GM18519 (cell line): ENCODE data around the gene LDAH.
A peak's percentile ranks its signal among the peaks of the same experiment; 100 is the strongest.

ENCODE experiments used
- ATAC-seq: cut with Tn5 transposase; IDR thresholded peaks from one replicate; pipeline ENCODE4 v1.9.1; 2021; ENCODE audit warnings: mild to moderate bottlenecking, moderate library complexity; ENCODE audit not compliant: unreplicated experiment, low FRiP score

The LDAH gene

DNA sequence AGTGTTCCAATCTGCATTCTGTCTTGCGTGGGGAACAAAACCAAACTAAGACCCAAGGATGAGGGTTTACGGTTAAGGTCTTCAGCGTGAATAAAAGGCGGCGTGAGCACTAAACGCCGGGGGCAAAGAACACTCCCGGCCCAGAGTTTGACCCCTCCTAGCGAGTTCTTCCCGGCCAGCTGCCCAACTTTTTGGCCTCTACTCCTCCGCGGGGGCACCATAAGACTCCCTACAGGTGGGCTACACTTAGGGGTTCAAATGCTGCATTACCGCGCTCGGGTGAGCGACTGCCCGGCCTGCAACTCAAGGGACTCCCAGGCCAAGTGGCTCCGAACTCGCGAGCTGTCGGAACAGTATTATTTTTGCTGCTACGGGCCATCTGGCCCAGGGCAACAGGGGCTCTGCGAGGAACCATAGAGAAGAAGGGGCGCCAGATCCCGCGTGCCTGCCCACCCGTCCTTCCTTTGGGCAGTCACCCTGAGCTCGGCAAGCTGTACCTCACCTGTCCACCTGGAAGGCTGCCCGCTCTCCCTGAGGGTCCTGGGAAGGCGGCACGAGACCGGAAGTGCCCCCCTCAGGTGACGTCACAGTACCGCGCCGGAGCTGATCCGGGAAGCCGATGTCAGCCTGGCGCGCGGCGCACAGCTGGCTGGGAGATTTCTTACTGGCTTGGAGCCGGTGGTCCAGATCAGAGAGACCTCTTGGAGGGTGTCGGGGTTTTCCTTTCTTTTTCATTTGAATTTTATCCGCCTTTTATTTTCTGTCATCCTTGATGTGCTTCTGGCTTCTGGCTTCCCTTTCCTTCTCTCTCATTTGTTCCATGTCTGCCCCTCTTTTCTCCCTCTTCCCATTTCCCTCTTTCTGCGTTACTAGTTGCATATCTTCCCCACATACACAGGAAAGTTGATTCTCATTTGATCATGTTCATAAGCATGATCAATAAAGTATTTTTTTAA, at the start of gene LDAH:
Gene LDAH (minus strand): TSS at position 567 of the 956 bp plus-strand sequence. CDS start 21,638 bp downstream, outside the sequence.
- ATAC-seq, result peak; percentile 86

DNA sequence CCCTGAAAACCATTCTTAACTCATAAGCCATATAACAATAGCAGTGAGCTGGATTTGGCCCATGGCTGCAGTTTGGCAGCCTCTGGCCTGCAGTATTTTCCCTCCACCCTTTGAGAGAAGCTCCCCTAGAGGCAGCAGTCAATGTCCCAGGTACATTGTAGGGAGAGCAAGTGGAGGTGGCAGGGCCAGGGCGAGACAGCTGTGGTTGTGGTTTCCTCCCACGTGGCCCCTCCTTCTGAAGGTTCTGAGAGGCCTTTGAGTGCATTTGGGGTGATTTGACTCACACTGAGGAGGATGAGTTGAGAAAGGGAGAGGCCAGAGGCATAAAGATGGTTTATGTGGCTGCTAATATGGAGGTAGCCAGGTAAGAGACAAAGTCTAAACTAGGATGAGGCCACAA, 45.5 kb upstream of the LDAH start:
- ATAC-seq, result peak; percentile 100

DNA sequence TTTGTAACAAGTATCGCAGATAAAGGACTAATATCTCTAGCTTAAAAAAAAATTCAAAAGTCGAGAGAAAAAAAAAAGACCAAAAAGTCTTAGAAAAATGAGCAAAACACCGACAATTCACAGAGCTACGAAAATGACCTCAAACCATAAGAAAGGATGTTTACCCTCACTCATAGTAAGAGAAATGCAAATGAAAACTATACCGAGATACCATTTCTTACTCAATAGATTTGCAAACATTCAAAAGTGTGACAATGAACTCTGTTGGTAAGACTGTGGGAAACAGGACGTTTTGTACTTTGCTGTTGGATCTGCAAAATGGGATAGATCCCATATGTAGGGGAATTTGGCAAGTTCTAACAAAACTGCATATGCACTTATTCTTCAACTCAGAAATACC, 39.9 kb upstream of the LDAH start:
- no peak for ATAC-seq

DNA sequence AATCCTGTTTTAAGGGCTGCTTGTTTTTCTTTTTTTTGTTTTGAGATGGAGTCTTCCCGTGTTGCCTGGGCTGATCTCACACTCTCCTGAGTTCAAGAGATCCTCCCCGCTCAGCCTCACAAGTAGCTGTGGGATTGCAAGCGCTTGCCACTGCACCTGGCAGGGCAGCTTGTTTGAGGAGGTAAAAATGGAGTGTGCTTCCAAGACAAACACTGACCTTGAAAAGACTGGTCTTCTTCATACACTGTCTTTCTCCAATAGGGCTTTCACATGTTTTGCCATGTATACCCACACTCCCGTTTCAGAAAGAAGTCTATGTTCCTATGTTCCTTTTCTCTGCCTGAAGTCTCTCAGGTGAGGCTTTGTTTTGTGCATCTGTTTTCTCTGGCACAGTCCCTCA, 32.6 kb upstream of the LDAH start:
- ATAC-seq, result no peak

DNA sequence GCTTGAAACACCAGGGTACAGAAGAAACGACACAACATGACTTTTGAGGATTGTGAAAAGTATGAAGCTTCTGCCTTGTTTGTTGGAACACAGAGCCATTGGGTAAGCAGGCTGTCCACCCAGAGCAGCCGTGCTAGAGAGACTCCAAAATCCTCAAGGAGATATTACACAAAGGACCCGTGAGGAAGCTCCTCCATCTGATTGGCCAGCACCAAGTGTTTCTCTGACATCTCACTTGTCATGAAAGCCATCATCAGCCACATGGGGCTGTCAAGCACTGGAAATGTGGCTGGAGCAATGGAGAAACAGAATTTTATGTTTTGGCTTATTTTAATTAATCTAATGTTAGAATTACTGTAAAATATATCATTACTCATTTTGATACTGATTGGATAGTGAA, 29.8 kb upstream of the LDAH start:
- ATAC-seq, result no peak

DNA sequence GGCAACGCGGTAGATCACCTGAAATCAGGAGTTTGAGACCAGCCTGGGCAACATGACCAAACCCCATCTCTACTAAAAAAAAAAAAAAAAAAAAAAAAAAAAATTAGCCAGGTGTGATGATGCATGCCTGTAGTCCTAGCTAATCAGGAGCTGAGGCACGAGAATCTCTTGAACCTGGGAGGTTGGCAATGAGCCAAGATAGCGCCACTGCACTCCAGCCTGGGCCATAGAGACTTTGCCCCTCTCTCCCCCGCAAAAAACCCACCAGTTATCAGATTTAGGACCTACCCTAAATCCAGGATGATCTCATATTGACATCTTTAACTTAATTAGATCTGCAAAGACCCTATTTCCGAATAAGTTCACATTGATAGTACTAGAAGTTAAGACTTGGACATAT, 29.2 kb upstream of the LDAH start:
- ATAC-seq, result no peak

DNA sequence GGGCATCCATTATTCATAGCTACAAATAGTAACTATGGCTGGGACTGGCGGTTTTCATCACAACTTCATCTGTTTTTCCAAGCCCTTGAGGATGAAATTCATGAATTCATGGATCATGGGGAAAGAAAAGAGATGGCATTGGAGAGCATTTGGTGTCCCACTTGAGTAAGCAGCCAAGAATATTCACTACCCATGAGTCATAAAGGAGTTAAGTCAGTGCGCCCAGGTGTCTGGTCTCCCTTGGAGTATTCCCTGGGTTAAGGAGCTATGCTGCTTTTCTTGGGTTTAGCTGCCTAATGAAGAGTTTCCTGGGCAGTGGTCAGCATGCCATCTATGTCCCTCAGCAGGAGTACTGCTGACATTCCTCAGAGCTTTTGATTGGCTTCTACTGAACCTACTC, 21.3 kb upstream of the LDAH start:
- no peak for ATAC-seq

DNA sequence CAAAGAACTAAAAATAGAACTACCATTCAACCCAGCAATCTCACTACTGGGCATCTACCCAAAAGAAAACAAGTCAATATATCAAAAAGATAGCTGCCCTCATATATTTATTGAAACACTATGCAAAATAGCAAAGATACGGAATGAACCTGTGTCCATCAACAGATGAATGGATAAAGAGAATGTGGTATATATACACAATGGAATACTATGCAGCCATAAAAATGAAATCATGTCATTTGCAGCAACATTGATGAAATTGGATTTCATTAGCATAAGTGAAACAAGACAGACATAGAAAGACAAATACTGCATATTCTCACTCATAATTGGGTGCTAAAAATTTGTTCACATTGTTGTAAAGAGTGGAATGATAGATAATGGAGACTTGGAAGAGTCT, 16.2 kb upstream of the LDAH start:
- no peak for ATAC-seq

DNA sequence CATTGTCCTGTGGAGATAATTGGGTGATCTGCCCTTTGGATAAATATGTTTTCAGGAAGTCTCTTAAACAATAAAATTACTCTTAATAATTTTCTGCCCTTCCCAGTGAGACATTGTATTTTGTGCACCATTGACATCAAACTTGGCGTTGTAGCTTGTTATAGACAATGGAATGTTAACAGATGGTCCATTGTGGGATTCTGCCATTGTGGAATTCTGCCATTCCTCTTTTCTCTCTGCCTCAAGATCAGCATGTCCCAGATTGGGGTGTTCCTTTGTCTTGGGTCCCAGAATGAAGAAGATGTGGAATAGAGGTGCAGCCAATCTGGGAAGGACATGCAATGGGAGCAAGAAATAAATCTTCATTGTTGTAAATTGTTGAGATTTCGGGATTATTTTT, 15.1 kb upstream of the LDAH start:
- ATAC-seq, result no peak

DNA sequence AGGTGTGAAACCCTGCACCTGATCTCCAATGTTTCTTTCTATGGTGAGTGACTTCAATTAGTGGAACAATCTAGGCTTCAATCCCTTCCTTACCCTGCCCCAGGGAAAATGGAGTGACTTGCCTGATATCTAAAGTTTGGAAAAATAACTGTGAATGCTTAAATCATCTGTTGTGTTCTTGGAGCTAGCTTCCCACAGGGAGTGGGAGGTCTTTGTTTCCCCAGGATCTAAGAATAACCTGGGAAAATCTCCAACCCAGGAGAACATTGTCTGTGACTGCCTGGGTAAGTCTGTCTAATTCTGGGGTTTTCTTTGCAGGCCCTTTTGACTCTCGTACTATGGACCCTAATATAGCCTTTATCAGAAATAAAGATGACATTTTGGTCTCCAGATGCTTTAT, 13.6 kb upstream of the LDAH start:
- no peak for ATAC-seq

DNA sequence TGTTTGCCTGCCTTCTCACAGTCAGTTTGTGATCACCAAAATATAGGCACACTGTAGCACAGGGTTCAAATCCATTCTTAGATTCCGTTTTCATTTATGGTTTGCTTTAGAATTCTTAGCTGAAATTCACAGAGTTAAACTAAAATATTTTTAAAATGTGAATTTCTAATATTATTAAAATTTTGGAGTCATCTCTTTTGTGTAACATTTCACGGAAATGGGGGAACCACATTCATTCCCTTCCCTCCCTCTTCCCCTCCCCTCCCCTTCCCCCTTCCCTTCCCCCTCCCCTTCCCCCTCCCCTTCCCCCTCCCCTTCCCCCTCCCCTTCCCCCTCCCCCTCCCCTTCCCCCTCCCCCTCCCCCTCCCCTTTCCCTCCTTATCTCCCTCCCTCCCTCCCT, 11.4 kb upstream of the LDAH start:
- ATAC-seq, result no peak

DNA sequence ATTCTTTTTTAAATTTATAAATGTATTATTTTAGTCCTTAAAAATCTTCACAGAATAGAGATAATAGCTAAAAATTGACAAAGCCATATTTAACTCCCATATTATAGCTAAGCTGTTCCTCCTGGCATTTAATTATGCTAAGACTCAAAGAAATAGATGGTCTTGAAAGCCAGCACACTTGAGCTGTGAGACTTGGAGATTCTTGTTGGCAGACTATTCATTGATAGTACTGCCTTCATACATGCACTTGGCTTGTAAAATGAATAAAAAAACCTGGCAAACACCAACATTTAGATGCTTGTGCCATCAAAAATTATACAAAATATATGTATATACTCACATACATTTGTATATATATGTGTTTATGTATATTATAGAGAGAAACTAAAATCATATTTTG, 9.7 kb upstream of the LDAH start:
- ATAC-seq, result no peak

DNA sequence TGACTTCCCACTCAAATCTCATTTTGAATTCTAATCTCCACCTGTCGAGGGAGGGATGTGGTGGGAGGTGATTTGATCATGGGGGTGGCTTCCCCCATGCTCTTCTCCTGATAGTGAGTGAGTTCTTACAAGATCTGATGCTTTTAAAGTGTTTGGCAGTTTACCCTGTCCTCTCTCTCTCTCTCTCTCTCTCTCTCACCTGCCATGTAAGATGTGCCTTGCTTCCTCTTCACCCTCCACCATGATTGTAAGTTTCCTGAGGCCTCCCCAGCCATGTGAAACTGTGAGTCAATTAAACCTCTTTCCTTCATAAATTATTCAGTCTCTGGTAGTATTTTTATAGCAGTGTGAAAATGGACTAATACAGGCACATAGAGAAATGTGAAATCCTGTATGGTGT, 7.0 kb upstream of the LDAH start:
- no peak for ATAC-seq

DNA sequence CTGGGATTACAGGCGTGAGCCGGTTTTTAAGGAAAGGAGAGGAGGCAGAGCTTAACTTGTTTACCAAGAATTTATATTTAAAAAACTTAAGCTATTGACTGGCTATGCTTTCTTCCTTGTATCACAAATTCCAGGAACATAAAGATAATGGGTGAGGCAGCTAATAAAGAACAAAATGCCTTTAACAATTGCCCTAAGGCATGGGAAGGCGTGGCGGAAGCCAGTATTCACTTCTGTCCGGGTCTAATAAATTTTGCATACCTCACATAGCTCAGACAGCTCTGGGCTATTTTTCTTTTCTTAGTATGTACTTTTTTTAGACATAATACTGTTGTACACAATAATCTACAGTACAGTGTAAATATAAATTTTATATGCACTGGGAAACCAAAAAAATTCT, 1.0 kb upstream of the LDAH start:
- ATAC-seq, result no peak

DNA sequence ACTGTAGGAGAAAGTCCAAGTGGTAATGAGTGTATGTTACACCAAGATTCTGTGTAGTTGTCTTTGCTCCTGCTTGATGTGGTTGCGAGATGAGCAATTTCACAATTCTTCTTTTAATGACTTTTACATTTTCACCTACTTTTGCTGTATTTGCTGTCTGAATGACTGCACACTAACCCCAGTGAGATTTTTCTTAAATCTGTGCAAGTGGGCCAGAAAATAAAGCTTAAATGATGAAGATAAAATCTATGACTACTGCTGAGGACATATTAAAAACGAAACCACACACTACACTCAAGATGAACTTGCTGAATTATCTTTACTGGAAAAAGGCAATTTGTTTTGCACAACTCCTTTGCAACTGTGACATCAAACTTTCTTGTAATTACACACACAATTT, 4.1 kb downstream of the LDAH start:
- ATAC-seq, result no peak

DNA sequence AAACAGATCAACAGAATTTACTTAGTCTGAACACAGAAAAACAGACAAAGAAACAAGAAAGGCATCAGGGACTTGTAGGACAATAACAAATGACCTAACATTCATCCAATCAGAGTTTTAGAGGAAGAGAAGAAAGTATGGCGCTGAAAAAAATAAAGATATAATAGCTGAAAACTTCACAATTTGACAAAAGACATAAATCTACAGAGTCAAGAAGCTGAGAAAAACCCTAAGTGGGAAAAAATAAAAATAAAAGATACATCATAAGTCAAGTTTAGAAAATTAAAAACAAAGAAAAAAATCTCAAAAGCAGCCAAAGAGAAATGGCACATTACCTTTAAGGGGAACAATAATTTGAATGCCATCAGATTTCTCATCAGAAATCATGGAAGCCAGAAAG, 7.7 kb downstream of the LDAH start:
- ATAC-seq, result no peak

DNA sequence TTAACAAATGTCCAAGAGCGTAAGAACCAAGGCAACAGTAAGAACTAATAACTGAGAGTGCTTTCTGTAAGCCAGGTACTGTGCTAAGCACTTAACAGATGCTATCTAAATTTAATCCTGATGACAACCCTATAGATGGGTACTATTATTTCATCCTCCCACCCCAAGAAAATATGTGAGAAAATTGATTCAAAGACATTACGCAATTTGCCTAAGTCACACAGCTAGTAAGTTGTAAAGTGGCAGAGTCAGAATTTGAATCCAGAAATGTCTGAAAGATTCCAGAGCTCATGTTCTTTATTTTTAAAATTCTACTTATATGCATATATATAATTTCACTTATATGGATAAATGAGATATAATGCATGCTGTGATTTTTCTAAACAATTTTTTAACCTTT, 10.1 kb downstream of the LDAH start:
- no peak for ATAC-seq

DNA sequence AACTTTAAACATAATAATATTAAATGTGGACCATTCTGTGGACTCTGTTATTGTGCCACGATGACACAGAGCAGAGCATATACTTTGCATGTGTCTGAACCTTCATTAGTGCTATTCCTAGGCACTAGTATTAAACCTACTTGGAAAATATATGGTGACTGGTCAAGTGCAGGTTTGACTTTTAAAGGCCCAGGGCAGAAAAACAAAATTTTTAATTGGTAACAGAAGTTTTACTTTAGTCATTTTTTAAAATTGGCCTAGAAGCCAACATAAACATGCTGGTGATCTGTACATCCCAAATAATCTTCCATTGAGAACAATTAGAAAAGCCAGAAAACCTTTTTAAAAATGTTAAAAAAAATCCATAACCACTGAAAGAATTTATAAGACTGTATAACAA, 16.6 kb downstream of the LDAH start:
- ATAC-seq, result no peak

DNA sequence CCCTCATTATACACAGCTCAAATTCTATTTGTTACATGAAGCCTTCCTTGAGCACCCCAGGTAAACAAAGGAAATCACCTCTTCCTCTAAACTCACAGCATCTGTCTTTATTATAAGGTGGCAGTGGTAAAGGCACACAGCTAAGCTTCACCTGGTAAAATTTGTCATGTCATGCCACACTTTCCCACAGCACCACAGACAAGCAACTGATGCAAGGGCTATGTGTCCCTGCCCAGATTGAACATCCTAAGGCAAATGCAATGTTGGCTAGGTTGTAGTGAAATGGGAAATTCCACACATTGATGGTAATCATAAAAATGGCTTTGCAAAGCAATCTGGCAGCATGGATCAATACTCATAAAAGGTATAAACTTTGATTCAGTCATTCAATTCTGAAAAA, 18.9 kb downstream of the LDAH start:
- no peak for ATAC-seq

DNA sequence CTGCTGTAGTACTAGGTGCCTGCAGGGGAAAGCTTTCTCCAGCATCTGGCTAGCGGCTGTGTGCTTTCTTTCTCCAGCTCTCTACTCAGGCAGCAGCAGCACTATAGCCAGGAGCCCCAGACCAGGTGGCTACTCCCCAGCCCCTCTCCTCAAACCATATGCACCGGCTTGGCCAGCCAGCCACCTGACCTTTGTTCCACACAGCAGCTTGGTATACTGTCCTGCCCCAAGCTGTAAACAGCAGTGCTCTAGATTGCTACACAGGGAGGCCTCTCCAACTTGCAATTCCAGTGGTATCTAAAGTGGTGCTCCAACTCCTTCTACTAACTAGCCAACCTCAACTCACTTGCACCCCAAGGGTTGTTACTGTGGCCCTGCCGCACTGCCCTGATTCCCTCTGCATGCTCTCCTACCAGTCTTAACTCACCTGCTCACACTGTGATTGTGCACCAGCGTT, 19.6 kb downstream of the LDAH start:
- ATAC-seq, result no peak

DNA sequence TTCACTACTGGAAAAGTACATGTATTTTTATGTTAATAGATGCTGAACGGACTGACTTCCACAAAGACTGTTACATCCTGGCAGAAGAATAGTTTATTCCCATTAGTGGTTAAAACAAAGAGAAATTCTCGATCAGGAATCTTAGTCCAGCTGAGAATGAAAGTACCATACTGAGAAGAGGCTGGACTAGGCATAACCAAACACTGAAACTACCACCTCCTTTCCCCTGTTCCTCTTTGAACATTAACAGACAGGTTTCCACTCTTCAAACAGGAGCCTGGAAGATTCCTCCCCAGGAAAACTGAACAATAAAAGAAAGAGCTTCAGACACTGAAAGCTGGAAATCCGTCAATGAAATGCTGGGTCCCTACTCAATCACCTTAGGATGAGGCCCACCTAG, 25.8 kb downstream of the LDAH start:
- ATAC-seq, result no peak

DNA sequence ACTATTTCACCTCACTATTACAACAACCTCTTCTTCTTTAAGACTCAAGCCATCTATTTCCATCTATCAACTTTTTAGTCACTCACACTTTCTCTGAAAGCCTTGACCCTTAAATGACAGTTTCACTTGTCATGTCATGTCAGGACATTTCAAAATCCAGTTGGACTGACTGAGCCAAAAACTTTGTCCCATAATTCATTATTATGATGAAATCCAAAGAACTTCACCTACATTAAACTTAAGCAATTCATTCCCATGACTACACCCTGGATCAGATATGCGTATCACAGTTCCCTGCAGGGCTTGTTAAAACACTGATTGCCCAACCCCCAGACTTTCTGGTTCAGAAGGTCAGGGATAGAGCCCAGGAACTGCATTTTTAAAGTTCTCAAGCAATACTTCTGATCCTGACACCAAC, 26.5 kb downstream of the LDAH start:
- ATAC-seq, result no peak
